Smooth muscle cell of the brain vasculature (primary cell): ENCODE results near the gene MRLN.
"Not testable (repeated sequence)": the region's sequence is repeated elsewhere in the genome, so short reads cannot be mapped to it uniquely, and the experiment has no call there.

Source experiments
- DNase-seq: peaks from one replicate; pipeline ENCODE4 v3.0.0-alpha.2; 2012; ENCODE audit warnings: low read depth, low spot score

The MRLN gene

GRCh38 chr10:59745163-59745650 lies 8.0 kb downstream of the MRLN start:
- DNase-seq = no peak

DNA sequence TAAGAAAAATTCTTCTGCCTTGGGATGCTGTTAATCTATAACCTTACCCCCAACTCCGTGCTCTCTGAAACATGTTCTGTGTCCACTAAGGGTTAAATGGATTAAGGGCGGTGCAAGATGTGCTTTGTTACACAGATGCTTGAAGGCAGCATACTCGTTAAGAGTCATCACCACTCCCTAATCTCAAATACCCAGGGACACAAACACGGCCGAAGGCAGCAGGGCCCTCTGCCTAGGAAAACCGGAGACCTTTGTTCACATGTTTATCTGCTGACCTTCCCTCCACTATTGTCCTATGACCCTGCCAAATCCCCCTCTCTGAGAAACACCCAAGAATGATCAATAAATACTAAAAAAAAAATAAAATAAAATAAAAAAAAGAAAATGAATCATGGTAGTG lies 8.5 kb downstream of the MRLN start:
- DNase-seq = not testable (repeated sequence)

DNA sequence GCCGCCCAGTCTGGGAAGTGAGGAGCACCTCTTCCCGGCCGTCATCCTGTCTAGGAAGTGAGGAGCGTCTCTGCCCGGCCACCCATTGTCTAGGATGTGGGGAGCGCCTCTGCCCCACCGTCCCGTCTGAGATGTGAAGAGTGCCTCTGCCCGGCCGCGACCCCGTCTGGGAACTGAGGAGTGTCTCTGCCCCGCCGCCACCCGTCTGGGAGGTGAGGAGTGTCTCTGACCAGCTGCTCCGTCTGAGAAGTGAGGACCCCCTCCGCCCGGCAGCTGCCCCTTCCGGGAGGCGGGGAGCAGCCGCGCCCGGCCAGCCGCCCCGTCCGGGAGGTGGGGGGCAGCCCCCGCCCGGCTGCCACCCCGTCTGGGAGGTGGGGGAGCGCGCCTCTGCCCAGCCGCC lies 9.1 kb downstream of the MRLN start:
- DNase-seq = not testable (repeated sequence)

- DNase-seq = no peak
Measured at GRCh38 chr10:59741583-59741982, 11.7 kb downstream of the MRLN start.

DNA sequence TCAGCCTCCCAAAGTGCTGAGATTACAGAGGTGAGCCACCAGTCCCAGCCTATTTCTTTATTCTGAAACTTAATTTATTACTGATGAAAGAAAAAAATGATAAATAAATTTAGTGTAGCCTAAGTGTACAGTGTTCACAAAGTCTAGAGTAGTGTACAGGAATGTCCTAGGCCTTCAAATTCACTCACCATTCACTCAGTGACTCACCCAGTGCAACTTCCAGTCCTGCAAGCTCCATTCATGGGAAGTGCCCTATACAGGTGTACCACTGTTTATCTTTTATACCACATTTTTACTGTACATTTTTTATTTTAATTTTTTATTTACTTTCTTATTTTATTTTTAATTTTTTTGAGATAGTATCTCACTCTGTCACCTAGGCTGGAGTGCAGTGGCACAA lies 12.2 kb downstream of the MRLN start:
- DNase-seq = no peak

GRCh38 chr10:59736749-59737148 lies 16.5 kb downstream of the MRLN start:
- no peak for DNase-seq

GRCh38 chr10:59735296-59735695 lies 18.0 kb downstream of the MRLN start:
- DNase-seq = no peak

DNA sequence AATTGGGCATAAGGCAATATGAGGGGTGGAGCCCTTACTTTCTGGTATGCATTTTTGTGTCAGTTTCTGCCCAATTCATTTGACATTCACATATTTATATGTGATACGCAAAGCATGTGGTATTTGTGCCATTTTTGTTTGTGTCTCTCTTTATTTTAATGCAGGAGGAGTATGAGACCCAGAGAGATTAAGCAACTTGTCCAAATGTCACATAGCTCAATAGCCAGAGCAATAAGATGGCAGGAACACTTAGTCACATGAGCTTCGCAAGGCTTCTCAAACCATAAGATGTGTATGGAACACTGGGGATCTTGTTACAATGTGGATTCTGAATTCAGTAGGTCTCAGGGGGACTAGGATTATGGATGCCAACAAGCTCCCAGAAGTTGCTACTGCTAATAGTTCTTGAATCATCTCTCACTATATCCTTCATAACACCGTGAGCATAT lies 19.2 kb downstream of the MRLN start:
- no peak for DNase-seq

- not testable (repeated sequence) for DNase-seq
Measured at GRCh38 chr10:59733321-59734013, 19.8 kb downstream of the MRLN start.

- not testable (repeated sequence) for DNase-seq
Measured at GRCh38 chr10:59732849-59733248, 20.4 kb downstream of the MRLN start.

DNA sequence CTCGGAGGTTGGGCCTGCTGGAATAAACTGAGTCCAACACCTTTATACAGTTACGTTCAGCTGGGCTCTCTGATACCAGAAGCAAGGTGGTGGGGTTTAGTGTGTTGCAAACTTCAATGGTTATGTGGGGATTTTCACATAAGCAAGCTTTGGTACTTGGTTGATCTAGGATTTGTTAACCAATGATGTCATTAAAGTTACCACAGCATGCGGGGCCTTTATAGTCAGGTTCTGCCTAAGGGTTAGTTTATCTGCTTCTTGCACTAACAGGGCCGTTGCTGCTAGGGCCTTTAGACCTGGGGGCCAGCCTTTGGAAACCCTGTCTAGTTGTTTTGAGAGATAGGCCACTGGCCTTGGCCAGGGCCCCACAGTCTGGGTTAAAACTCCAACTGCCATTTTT lies 24.1 kb downstream of the MRLN start:
- not testable (repeated sequence) for DNase-seq

- DNase-seq = no peak
Measured at GRCh38 chr10:59724098-59724938, 28.9 kb downstream of the MRLN start.

DNA sequence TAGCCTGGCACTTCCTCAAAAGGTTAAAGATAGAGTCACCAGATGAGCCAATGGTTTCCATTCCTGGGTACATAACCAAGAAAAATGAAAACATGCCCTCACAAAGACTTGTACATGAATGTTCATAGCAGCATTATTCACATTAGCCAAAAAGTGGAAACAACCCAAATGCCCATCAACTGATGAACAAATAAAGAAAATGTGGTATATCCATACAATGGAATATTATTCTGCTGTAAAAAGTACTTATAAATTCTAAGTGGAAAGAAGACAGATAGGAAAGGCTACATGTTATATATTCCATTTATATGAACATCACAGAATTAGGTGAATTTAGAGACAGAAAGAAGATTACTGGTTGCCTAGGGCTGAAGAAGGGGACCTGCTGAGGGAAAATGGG lies 32.9 kb downstream of the MRLN start:
- no peak for DNase-seq

DNA sequence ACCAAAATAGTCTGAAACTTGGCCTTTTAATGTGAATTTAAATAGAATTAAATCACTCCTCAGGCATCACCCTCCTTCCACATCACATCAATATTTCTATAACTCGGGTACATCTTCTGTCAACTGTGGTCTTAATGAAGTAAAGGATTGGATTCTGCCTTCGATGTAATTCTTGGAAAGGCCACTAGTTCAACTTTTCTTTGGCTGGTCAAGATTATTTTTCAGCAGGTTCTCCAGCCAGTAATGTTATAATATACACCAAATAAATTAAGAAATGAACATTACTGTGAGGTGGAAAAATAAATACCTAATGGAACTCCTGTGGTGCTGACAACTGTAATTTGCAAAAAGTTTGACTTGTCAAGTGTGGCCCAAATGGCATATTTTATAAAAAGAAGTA lies 33.9 kb downstream of the MRLN start:
- DNase-seq = no peak

DNA sequence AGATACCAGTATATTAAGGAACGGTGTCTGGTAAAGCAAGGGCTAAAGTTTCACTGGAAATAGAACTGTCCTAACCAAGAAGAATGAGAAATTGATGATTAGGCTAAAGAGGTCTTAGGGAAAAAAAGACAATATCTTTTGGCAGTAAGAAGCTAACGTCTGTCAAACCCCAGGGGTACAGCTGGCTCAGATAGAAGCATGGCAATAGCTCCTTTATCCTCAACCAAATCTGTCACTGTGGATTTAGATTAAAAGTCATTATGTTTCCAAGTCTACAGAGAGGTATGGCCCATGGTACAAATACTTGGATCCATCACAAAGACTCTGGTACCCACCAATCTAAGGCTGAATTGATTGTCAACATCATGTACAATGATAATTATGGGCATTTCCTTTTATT lies 35.0 kb downstream of the MRLN start:
- DNase-seq = no peak

GRCh38 chr10:59713196-59713821 lies 39.9 kb downstream of the MRLN start:
- no peak for DNase-seq

DNA sequence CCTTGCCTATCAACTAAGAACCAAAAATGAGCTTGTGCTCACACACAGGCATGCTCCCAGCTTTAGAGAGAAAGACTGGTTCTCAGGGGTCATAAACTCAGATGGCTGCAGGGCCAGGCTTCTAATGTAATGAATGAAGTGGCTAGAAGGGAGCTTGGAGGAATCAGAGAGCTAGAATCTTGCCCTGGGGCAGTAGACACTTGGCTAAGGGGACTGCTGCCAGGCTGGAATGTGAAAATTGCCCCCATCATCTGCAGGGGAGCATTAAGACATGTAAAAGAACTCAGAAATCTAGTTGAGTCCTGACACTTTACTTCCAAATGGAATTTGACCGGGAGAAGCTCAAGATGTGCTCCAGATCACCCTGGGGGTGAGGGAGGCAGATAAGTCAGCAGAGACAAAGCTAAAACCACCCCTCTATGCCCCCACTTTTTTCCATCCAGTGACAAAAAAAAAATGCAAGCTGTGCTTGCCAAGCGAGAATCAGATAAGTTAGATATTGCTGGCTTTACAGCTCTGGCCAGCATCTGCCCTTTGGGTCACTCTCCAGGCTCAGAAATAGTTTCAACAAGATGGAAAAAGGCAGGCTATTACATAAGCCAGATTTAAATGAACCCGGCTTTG lies 41.3 kb downstream of the MRLN start:
- DNase-seq = no peak

DNA sequence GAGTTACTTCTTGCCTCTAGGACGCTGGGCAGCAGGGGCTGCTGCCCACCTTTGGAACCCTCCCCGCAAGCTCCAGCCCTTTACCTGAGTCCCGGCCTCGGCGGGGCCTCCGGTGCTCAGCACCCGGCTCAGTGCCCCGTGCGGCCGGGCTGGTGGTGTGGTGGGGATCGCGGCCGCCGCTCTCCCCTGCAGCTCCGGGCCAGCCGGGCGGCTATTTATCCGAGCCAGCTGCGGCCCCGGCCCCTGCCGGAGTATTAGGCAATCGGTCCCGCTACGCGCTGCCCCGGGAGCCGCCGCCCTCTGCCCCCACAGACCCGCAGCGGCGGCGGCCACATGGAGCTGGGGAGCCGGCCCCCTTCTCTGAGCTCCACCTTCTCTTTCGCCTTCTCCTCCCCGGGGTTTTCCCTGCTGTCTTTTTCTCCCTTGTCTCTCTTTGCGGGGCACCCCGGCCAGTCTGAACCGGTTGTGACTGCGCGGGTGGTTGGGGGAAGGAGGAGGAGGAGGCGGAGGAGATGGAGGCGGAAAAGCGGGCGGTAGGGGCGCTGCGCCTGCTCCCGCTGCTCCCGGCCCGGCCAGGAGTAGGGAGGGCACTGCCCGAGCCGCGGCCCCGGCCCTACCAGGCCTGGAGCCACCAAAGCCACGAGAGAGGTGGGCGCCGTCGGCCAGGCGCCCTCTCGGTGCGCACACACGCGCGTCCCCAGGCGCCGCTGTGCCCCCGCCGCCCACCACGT lies 43.7 kb downstream of the MRLN start, which contains the start of gene SLC16A9:
Gene SLC16A9, minus strand, starts transcription at position 456 of the 731 bp plus-strand sequence. CDS start 25,559 bp downstream, outside the sequence.
- DNase-seq = no peak

GRCh38 chr10:59708816-59709394 lies 44.4 kb downstream of the MRLN start:
- DNase-seq = no peak
